Activated B cell treated with CpG ODN at 0.5 μM for 24 hours (primary cell): ENCODE data around the gene TMEM187. TPM values are rescaled to one million over a fixed set of nuclear protein-coding genes. Genes with fewer than 3 reads are reported as not detected.

Experiments
- ATAC-seq: fragments of 200-7000 bp; cut with Tn5 transposase; one replicate; pipeline ENCODE4 v1.10.0; 2021; ENCODE audit warnings: low read depth, mild to moderate bottlenecking, moderate library complexity
- CTCF ChIA-PET: fragments of 350-600 bp; sonication (Branson Sonifier 250); formaldehyde crosslinking; loops from one replicate; lab custom pipeline; 2021; ENCODE audit warnings: antibody characterized with exemption; lab: Charles Lee
- POLR2A ChIA-PET: fragments of 350-600 bp; sonication (Branson Sonifier 250); formaldehyde crosslinking; loops from one replicate; lab custom pipeline; 2021; ENCODE audit warnings: antibody characterized with exemption; lab: Charles Lee
- DNase-seq: peaks from one replicate; pipeline ENCODE4 v3.0.0; 2022
- H3K27ac Mint-ChIP-seq: one replicate; pipeline ENCODE4 v1.8.0; 2020; ENCODE audit warnings: mixed read lengths
- H3K27me3 Mint-ChIP-seq: one replicate; pipeline ENCODE4 v1.8.0; 2021; ENCODE audit warnings: mixed read lengths
- H3K36me3 Mint-ChIP-seq: one replicate; pipeline ENCODE4 v1.8.0; 2021; ENCODE audit warnings: low read depth, mixed read lengths
- H3K4me1 Mint-ChIP-seq: one replicate; pipeline ENCODE4 v1.8.0; 2021; ENCODE audit warnings: mixed read lengths
- H3K4me3 Mint-ChIP-seq: one replicate; pipeline ENCODE4 v1.8.0; 2020; ENCODE audit warnings: mild to moderate bottlenecking, mixed read lengths
- H3K9me3 Mint-ChIP-seq: one replicate; pipeline ENCODE4 v1.8.0; 2020; ENCODE audit warnings: mixed read lengths
- CTCF ChIP-seq: fragments of 200-600 bp; IDR thresholded peaks from one replicate; pipeline ENCODE4 v1.8.0; 2022; ENCODE audit warnings: antibody characterized with exemption, mild to moderate bottlenecking
- intact Hi-C: fragments of 100-400 bp; cut with micrococcal nuclease; formaldehyde crosslinking; loops from one replicate; pipeline ENCODE4 v1.15.1; 2024
- total RNA-seq: library from RNA; stranded (reverse); gene quantifications from 2 replicates; pipeline ENCODE4 v1.2.3, GENCODE V29; 2022

Gene TMEM187
- total RNA-seq, 1 donor from 2014 or later: 2.9 TPM

- no peak for TF ChIP-seq CTCF
- intact Hi-C loops: no loop called here
- ChIA-PET POLR2A (no interaction called here), CTCF (no interaction called here)
- Mint-ChIP-seq H3K4me3 (no peak overlapping the region), H3K27ac (no peak overlapping the region), H3K27me3 (no peaks in the 10 kb centered on the region), H3K36me3 (peaks cover 24% of the 10 kb centered on the region), H3K9me3 (no peaks in the 10 kb centered on the region), H3K4me1 (peaks cover 12% of the 10 kb centered on the region)
- ATAC-seq (no peak), DNase-seq (no peak)
Measured at GRCh38 chrX:154024271-154024670, 51.7 kb downstream of the TMEM187 start.

- Mint-ChIP-seq H3K4me3 (no peak overlapping the region), H3K27me3 (no peaks in the 10 kb centered on the region), H3K27ac (no peak overlapping the region), H3K36me3 (peaks cover 31% of the 10 kb centered on the region), H3K4me1 (peaks cover 11% of the 10 kb centered on the region), H3K9me3 (no peaks in the 10 kb centered on the region)
- ChIA-PET POLR2A (no interaction called here), CTCF (no interaction called here)
- ATAC-seq: no peak
- no peak for TF ChIP-seq CTCF
- intact Hi-C loops: no loop called here
- no peak for DNase-seq
Measured at GRCh38 chrX:154025230-154025629, 52.7 kb downstream of the TMEM187 start.

DNA sequence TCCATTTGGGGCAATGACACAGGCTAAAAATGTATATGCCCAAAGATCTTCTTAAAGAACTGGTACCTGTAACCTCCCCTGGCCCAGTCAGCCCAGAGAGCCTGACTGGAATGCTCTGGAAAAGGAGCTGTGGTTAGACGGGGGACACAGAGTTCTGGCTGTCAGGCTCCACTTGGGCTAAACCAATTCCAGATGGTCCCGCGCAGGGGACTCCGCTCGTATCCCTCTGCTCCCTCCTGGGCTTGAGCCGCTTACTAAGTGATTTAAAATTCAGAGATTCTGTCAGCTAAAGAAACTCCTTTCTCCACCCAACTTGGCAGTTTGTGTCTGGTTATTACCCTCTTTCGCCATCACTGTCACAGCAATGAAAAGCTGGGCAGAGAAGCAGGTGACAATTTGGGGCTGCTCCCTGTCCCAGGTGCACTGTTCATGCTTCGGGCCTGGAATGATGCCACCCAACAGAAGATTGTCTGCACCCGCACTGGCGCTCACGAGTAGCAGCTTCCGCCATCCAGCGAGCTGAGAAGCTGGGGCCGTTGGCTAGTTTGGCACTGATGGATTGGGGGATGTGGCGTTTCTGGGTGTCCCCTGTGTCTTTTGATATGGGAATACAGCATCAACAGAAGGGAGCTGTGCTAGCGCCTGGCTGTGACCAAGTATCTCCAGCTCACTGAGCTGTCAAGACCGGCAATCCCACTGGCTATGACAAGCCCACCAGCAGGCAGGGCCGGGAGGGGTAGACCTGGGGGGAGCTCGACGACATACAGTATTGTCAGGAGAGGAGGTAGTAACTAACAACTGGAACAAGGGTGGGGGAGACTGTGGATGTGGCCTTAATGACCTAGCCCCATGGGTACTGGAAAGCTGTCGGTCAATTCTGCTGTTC, 53.8 kb downstream of the TMEM187 start:
- no peaks in the 10 kb centered on the region for H3K27me3 Mint-ChIP-seq
- intact Hi-C loops: no loop called here
- CTCF ChIA-PET: no interaction called here
- H3K4me3 Mint-ChIP-seq: no peak overlapping the region
- no peak for TF ChIP-seq CTCF
- POLR2A ChIA-PET: no interaction called here
- peaks cover 2% of the 10 kb centered on the region for H3K4me1 Mint-ChIP-seq
- no peak for DNase-seq
- no peaks in the 10 kb centered on the region for H3K9me3 Mint-ChIP-seq
- no peak overlapping the region for H3K27ac Mint-ChIP-seq
- ATAC-seq: no peak
- H3K36me3 Mint-ChIP-seq: peaks cover 39% of the 10 kb centered on the region

DNA sequence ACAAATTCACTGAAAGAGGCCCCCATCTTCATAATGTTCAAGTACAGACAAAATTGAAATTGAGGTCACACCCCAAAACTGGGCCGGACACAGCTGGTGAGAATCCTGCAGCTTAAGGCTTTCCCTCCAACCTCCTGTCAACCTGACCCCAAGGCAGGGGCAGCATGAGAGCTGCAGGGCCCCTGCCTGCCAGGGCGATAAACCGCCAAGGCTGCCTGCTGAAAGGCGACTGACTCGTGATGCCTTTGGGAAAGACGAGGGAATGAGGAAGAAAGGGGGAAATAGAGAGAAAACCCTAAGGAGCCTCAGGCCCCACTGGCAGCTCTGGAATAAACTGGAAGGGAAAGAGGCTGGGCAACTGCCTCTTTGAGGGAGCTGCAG, 54.5 kb downstream of the TMEM187 start:
- DNase-seq: no peak
- Mint-ChIP-seq H3K4me1 (peaks cover 2% of the 10 kb centered on the region), H3K4me3 (no peak overlapping the region), H3K9me3 (no peaks in the 10 kb centered on the region), H3K27ac (no peak overlapping the region), H3K36me3 (peaks cover 46% of the 10 kb centered on the region), H3K27me3 (no peaks in the 10 kb centered on the region)
- TF ChIP-seq CTCF: no peak
- intact Hi-C loops: no loop called here
- ChIA-PET POLR2A (no interaction called here), CTCF (no interaction called here)
- no peak for ATAC-seq

DNA sequence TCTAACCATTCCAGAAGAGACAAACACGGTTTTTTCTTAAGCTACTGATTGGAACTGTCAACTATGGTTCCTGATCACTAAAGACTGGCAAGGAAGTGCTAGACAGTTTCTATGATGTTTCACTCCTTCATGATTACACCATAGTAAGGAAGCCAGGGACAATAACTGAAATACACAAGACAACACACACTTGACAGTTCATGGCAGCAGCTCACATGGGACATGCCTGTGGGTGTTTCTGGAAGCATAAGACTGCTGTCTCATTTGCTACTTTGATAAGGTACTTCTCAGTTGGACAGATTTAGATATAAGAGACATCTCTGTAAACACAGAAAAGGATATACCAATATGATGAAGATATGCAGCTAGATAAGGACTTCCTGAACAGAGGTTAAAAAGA, 55.4 kb downstream of the TMEM187 start:
- intact Hi-C loops: no loop called here
- CTCF ChIA-PET: no interaction called here
- H3K36me3 Mint-ChIP-seq: peaks cover 50% of the 10 kb centered on the region
- DNase-seq (no peak), ATAC-seq (no peak)
- no peak for TF ChIP-seq CTCF
- no peaks in the 10 kb centered on the region for H3K9me3 Mint-ChIP-seq
- POLR2A ChIA-PET: interaction anchor here (0.5 kb wide), 1 partner anchor 20 kb away, joined by 4 read pairs; no protein-coding TSS in a partner anchor
- no peak overlapping the region for H3K27ac Mint-ChIP-seq
- H3K4me1 Mint-ChIP-seq: peaks cover 2% of the 10 kb centered on the region
- no peak overlapping the region for H3K4me3 Mint-ChIP-seq
- H3K27me3 Mint-ChIP-seq: no peaks in the 10 kb centered on the region
